Stomach (tissue), 4 donors: Measurements from ENCODE around the gene PDZRN3.
A peak's percentile ranks its signal among the peaks of the same experiment; 100 is the strongest.

Experiments used
- CTCF ChIP-seq, 7 experiments: fragments of 450-650 bp in 4 of 7; fragments of 200-600 bp in 3 of 7; sonication (generic) in 3 of 7; IDR thresholded peaks; one replicate each; pipeline ENCODE4 v1.5.1; 2016 to 2019; ENCODE audit warnings: antibody characterized with exemption in 7 of 7, control low read depth in 2 of 7, mild to moderate bottlenecking in 1 of 7
- POLR2A ChIP-seq, 4 donors: fragments of 450-650 bp; IDR thresholded peaks; one replicate each; pipeline ENCODE4 v1.6.1; 2016; ENCODE audit warnings: antibody characterized with exemption in 4 of 4, control low read depth in 2 of 4, mild to moderate bottlenecking in 1 of 4, moderate library complexity in 1 of 4
- POLR2AphosphoS5 ChIP-seq, 3 donors: sonication (generic); formaldehyde crosslinking; IDR thresholded peaks; one replicate each; pipeline ENCODE4 v1.6.1; 2016; ENCODE audit warnings: antibody characterized with exemption in 3 of 3

GRCh38 chr3:73516631-73517030 lies 108.1 kb downstream of the PDZRN3 start:
- TF ChIP-seq POLR2A (IDR thresholded peaks at IDR 0.05) (no peak), CTCF (IDR thresholded peaks at IDR 0.05) (no peak), POLR2AphosphoS5 (IDR thresholded peaks at IDR 0.05) (peak in 2 of 3 donors; percentile 66 to 95)
